PFSK-1 (cell line): Measurements from ENCODE around the gene ENDOD1.

Experiments used
- FOXP2 ChIP-seq: optimal IDR thresholded peaks from 2 replicates; pipeline ENCODE3; 2011; ENCODE audit warnings: borderline replicate concordance, control low read depth, inconsistent platforms; ENCODE audit not compliant: insufficient read depth; ENCODE audit errors: extremely low read length, extremely low read depth
- POLR2AphosphoS5 ChIP-seq: IDR thresholded peaks from 2 replicates; pipeline ENCODE4 v1.6.1; 2012; ENCODE audit warnings: low read depth, mild to moderate bottlenecking, control low read depth, low read length, moderate library complexity
- REST ChIP-seq, 2 experiments: IDR thresholded peaks; 2 replicates each; pipeline versions ENCODE4 v1.6.1 to v1.8.0; 2011 to 2012; ENCODE audit warnings: low read depth in 2 of 2, low read length in 2 of 2, control low read depth in 1 of 2, inconsistent platforms in 1 of 2, mild to moderate bottlenecking in 1 of 2, moderate library complexity in 1 of 2; ENCODE audit not compliant: insufficient read depth in 1 of 2
- SIN3A ChIP-seq: IDR thresholded peaks from 2 replicates; pipeline ENCODE4 v1.6.1; 2012; ENCODE audit warnings: mild to moderate bottlenecking, low read length, moderate library complexity, borderline replicate concordance; ENCODE audit not compliant: insufficient read depth
- TAF1 ChIP-seq: IDR thresholded peaks from 2 replicates; pipeline ENCODE4 v1.6.1; 2012; ENCODE audit warnings: low read length, control low read depth, borderline replicate concordance; ENCODE audit not compliant: insufficient read depth

GRCh38 chr11:95088946-95089619 is 563 bp upstream of the ENDOD1 start:
- TF ChIP-seq POLR2AphosphoS5: no peak
- no peak for TF ChIP-seq SIN3A
- no peak for TF ChIP-seq REST (IDR thresholded peaks at IDR 0.05; ENCODE audit: insufficient read depth in 1 of 2, low read depth in 2 of 2, low read length in 2 of 2)
- no peak for TF ChIP-seq TAF1
- no peak for TF ChIP-seq FOXP2
